ENCODE data around the gene SLC2A9. TPM values are rescaled to one million over a fixed set of nuclear protein-coding genes. Genes with fewer than 3 reads are reported as not detected.

Gene SLC2A9
- total and polyA plus RNA-seq, 2 of the 8 experiments (the other 6 are each of a cell fraction or from before 2014, with no cell fraction given) = 0.20 to 0.26 TPM

DNA sequence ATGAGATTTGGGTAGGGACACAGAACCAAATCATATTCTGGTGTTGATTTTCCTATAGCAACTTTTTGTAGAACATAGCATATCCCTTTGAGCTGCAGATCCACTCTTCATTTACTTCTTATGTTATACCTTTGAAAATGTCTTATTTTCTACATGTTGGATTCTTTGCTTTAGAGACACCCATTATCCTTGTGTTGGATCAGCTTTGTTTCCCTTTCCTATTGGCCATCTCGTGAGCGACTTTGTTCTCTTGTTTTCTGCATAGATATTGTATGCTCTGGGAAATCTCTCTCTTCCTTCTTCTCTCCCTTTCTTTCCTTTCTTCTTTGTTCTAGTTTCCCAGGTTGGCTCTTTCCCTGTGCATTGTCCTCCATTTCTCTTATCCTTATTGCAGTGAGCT lies 180.2 kb downstream of the SLC2A9 start:
- no peak overlapping the region for H4K91ac ChIP-seq (replicated peaks; ENCODE audit: insufficient read length, low read length)
- no peak overlapping the region for H3K4me2 ChIP-seq (ENCODE audit: insufficient read depth in 1 of 2, low read depth in 2 of 2, low read length in 2 of 2)
- H3K14ac ChIP-seq (ENCODE audit: insufficient read length) = no peak overlapping the region
- H3K4ac ChIP-seq (replicated peaks; ENCODE audit: insufficient read length, low read depth, low read length) = no peak overlapping the region
- H3K79me2 ChIP-seq (ENCODE audit: control insufficient read depth in 1 of 2, insufficient read depth in 2 of 2, low read length in 2 of 2) = no peaks in the 10 kb centered on the region
- H2BK12ac ChIP-seq (ENCODE audit: low read depth, low read length) = no peak overlapping the region
- H3K79me1 ChIP-seq (ENCODE audit: low read depth, low read length) = no peaks in the 10 kb centered on the region
- FAIRE-seq (no peak), DNase-seq (ENCODE audit: low read depth in 1 of 2, low spot score in 2 of 2) (no peak)
- H3K56ac ChIP-seq (replicated peaks; ENCODE audit: insufficient read length, low read depth, low read length) = no peak overlapping the region
- H3K4me3 ChIP-seq (ENCODE audit: extremely low read depth in 1 of 4, insufficient read depth in 2 of 4, low read depth in 3 of 4, low read length in 4 of 4) = no peak overlapping the region
- CTCF ChIA-PET (ENCODE audit: partially characterized antibody) = interaction anchor here (1.0 kb wide), 1 partner anchor 78 kb away, joined by 3 read pairs; no protein-coding TSS in a partner anchor
- 89% methylated on average over 2 of the region's 2 CpGs; no CpG with 5 or more reads in 1 of the 2 experiments for WGBS, 2 experiments (ENCODE audit: extremely low coverage in 1 of 2, insufficient coverage in 1 of 2, insufficient read length in 1 of 2, insufficient replicate concordance in 2 of 2, low coverage in 1 of 2, low lambda C conversion rate in 2 of 2, missing lambda C conversion rate in 1 of 2)
- peaks cover 8 to 11% of the 10 kb centered on the region in 2 experiments; a peak in 2 of 4 replicates for H3K9me3 ChIP-seq (ENCODE audit: insufficient read depth in 2 of 2, low read depth in 1 of 2, low read length in 1 of 2)
- no peak overlapping the region for H3K23ac ChIP-seq (ENCODE audit: insufficient read length)
- no peak overlapping the region for H2BK5ac ChIP-seq (ENCODE audit: low read depth, low read length)
- H4K20me1 ChIP-seq (replicated peaks in 1 of 2; ENCODE audit: control insufficient read depth in 1 of 2, insufficient read depth in 2 of 2, low read length in 2 of 2) = no peaks in the 10 kb centered on the region
- POLR2A ChIA-PET (ENCODE audit: partially characterized antibody) = interaction anchor here (0.6 kb wide), 1 partner anchor 23 kb away, joined by 3 read pairs; no protein-coding TSS in a partner anchor
- no peak overlapping the region for H4K5ac ChIP-seq (ENCODE audit: insufficient read length, low read depth, low read length)
- no peak overlapping the region for H2BK20ac ChIP-seq (ENCODE audit: low read length)
- H2BK15ac ChIP-seq (ENCODE audit: low read length) = no peak overlapping the region
- H2AK5ac ChIP-seq (ENCODE audit: low read depth, low read length) = no peak overlapping the region
- H3K36me3 ChIP-seq (ENCODE audit: control insufficient read depth in 2 of 4, insufficient read depth in 4 of 4, low read length in 3 of 4) = no peaks in the 10 kb centered on the region
- H2BK120ac ChIP-seq (replicated peaks; ENCODE audit: low read depth, low read length) = no peak overlapping the region
- H3K23me2 ChIP-seq (ENCODE audit: low read depth, low read length) = no peaks in the 10 kb centered on the region
- no peak overlapping the region for H3K27ac ChIP-seq (ENCODE audit: low read depth, low read length)
- no peak overlapping the region for H2AFZ ChIP-seq (ENCODE audit: low read length)
- H3K4me1 ChIP-seq (replicated peaks in 1 of 4; ENCODE audit: control insufficient read depth in 3 of 4, insufficient read depth in 4 of 4, low read length in 3 of 4) = no peaks in the 10 kb centered on the region
- no peaks in the 10 kb centered on the region for H3K27me3 ChIP-seq (replicated peaks in 1 of 4; ENCODE audit: control insufficient read depth in 3 of 4, extremely low read depth in 1 of 4, insufficient read depth in 3 of 4, low read length in 3 of 4)
- no peak overlapping the region for H4K8ac ChIP-seq (ENCODE audit: extremely low read depth, insufficient read depth, low read length)
- H3K18ac ChIP-seq (ENCODE audit: extremely low read depth, low read length) = no peak overlapping the region
- no peak overlapping the region for H3K9ac ChIP-seq (replicated peaks in 1 of 4; ENCODE audit: extremely low read depth in 1 of 4, low read depth in 3 of 4, low read length in 3 of 4)
- TF ChIP-seq NRF1 (IDR thresholded peaks at IDR 0.05; ENCODE audit: low read depth, low read length) (no peak), TAF1 (IDR thresholded peaks at IDR 0.05; ENCODE audit: low read depth, low read length) (no peak), TBP (IDR thresholded peaks at IDR 0.05; ENCODE audit: low read depth, low read length) (no peak), POLR2A (IDR thresholded peaks at IDR 0.05; ENCODE audit: control extremely low read depth in 1 of 2, low read depth in 2 of 2, low read length in 2 of 2) (no peak), CHD2 (IDR thresholded peaks at IDR 0.05; ENCODE audit: low read length) (no peak), HDAC6 (IDR thresholded peaks at IDR 0.05; ENCODE audit: low read depth, low read length) (no peak), TAF7 (optimal IDR thresholded peaks at IDR 0.05; ENCODE audit: borderline replicate concordance, low read depth, low read length) (no peak), POLR2AphosphoS5 (IDR thresholded peaks at IDR 0.05; ENCODE audit: low read depth, low read length) (no peak), CEBPB (IDR thresholded peaks at IDR 0.05; ENCODE audit: low read depth, low read length) (no peak), RFX5 (IDR thresholded peaks at IDR 0.05; ENCODE audit: borderline replicate concordance, low read depth, low read length) (no peak)
- TF ChIP-seq, protein P1, sequence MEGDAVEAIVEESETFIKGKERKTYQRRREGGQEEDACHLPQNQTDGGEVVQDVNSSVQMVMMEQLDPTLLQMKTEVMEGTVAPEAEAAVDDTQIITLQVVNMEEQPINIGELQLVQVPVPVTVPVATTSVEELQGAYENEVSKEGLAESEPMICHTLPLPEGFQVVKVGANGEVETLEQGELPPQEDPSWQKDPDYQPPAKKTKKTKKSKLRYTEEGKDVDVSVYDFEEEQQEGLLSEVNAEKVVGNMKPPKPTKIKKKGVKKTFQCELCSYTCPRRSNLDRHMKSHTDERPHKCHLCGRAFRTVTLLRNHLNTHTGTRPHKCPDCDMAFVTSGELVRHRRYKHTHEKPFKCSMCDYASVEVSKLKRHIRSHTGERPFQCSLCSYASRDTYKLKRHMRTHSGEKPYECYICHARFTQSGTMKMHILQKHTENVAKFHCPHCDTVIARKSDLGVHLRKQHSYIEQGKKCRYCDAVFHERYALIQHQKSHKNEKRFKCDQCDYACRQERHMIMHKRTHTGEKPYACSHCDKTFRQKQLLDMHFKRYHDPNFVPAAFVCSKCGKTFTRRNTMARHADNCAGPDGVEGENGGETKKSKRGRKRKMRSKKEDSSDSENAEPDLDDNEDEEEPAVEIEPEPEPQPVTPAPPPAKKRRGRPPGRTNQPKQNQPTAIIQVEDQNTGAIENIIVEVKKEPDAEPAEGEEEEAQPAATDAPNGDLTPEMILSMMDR (IDR thresholded peaks at IDR 0.05; ENCODE audit: control extremely low read depth in 1 of 3, insufficient read depth in 1 of 3, low read depth in 1 of 3, low read length in 3 of 3) = no peak
- TF ChIP-seq, protein P2, sequence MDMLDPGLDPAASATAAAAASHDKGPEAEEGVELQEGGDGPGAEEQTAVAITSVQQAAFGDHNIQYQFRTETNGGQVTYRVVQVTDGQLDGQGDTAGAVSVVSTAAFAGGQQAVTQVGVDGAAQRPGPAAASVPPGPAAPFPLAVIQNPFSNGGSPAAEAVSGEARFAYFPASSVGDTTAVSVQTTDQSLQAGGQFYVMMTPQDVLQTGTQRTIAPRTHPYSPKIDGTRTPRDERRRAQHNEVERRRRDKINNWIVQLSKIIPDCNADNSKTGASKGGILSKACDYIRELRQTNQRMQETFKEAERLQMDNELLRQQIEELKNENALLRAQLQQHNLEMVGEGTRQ (IDR thresholded peaks at IDR 0.05; ENCODE audit: low read length) = no peak
